GM12864 (cell line): ENCODE results near the gene RHOD.

Source experiments
- DNase-seq: peaks from one replicate; pipeline ENCODE4 v3.0.0-alpha.2; 2011; ENCODE audit warnings: low read depth
- H3K4me3 ChIP-seq: 2 replicates; pipeline ENCODE4 v1.5.1; 2011; ENCODE audit warnings: mild to moderate bottlenecking, low read depth, low read length, control low read depth
- TF ChIP-seq, protein P1 (sequence below): IDR thresholded peaks from 2 replicates; pipeline ENCODE4 v1.5.1; 2011; ENCODE audit warnings: low read depth, mild to moderate bottlenecking, moderate library complexity, low read length, control low read depth, inconsistent platforms; ENCODE audit errors: missing control alignments

The RHOD gene

DNA sequence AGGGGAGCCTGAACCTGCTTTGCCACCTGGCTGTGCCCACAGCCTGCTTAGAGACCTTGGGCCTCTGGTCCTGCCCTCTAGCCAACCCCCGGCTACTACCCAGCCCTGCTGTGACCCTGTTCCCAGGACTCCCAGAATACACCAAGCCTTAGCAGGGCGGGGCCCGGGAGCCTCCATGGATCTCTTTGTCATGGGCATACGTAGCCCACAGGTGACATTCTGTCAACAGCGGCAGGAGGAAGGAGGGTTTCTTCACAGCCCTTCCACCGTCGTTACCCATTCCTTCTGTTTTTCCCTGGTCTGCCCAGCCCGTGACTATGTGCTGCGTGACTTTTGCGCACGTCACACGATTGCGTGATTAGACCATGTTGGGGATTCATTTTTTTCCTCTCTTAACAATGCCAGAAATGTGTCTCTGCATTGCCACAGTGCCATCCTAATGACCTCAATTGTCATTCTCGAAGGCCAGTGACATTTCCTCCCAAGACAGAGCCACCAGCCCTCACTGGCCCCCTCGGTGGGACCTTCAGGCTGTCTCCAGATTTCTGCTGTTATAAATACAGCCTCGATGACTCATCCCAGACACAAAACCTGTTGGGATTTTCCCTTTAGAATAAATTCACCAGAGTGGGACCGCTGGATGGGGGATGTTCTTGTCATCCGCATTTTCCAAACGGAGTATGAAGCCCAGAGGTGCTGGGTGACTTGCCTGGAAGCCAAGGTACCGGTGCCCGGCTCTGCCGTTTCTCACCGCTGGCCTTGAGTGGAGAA, 24.7 kb upstream of the RHOD start:
- TF ChIP-seq, protein P1, sequence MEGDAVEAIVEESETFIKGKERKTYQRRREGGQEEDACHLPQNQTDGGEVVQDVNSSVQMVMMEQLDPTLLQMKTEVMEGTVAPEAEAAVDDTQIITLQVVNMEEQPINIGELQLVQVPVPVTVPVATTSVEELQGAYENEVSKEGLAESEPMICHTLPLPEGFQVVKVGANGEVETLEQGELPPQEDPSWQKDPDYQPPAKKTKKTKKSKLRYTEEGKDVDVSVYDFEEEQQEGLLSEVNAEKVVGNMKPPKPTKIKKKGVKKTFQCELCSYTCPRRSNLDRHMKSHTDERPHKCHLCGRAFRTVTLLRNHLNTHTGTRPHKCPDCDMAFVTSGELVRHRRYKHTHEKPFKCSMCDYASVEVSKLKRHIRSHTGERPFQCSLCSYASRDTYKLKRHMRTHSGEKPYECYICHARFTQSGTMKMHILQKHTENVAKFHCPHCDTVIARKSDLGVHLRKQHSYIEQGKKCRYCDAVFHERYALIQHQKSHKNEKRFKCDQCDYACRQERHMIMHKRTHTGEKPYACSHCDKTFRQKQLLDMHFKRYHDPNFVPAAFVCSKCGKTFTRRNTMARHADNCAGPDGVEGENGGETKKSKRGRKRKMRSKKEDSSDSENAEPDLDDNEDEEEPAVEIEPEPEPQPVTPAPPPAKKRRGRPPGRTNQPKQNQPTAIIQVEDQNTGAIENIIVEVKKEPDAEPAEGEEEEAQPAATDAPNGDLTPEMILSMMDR, result no peak
- DNase-seq, result no peak

DNA sequence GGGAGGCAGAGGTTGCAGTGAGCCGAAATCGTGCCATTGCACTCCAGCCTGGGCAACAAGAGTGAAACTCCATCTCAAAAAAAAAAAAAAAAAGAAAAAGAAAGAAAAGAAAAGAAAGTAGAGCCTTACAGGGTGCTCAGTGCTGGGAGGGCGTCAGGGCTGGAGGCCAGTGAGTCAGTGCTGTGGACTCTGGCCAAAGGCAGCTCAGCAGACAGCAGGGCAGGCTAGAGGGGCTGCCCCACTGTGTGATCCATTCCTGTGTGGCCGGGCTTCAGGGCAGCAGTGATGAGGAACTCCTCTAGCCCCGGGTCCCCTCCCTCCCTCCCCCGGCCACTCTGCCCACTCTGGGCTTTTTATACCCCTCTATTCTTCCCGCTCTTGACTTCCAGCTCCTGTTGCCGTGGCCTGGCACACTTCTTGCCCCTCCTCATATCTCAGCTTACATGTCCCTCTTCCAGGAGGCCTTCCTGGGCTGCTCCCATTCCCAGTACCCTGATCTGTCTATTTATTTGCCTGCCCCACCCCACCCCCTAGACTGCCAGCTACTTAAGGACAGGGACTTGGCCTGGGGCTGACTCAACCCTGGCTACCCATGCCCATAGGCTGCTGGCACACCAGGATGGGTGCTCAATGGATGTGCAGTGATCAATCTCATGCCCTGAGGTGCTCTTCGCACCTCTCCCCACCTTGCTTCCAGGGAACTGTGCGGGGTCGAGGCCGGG, 23.7 kb upstream of the RHOD start:
- TF ChIP-seq, protein P1, result no peak
- H3K4me3 ChIP-seq, result no peak overlapping the region
- no peak for DNase-seq

More for the DNA sequence above, 24.7 kb upstream of the RHOD start:
- no peak overlapping the region for H3K4me3 ChIP-seq

DNA sequence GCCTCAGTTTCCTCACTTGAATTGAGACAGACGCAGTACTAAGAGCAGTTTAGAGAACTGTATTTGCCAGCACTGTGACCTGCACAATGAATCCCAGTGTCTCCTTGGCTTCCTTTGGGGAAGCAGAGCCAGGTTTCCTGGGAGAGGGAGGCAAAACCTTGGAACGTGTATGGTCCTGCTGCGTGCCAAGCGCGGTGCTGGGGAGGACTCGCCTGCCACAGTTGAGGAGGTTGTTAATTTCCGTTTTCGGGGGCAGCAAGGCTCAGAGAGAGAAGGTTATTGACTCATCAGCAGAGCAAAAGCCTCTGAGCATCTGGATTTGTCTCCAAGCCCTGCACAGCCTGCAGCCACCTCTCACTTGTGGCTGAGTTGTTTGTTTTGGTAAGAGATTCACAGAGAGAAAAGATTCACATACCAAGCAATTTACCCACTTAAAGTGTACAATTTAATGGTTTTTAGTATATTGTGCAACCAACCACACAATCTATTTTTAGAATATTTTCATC, 22.9 kb upstream of the RHOD start:
- TF ChIP-seq, protein P1, result no peak
- no peak overlapping the region for H3K4me3 ChIP-seq
- DNase-seq, result no peak

DNA sequence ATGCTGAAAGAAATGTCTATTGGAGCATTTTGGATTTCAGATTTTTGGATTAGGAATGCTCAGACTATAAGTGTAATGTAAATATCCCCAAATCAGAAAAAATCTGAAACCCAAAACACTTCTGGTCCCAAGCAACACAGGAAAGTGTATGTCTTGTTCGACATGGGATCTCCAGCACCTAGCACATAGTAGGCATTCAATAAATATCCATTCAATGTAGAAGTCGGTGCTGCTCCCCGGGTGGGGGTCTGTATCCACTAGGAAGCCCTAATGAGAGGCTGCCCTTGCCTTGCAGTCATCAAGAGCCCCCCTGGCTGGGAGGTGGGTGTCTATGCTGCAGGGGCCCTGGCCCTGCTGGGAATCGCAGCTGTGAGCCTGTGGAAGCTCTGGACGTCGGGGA, 22.3 kb upstream of the RHOD start:
- DNase-seq, result no peak
- TF ChIP-seq, protein P1, result no peak
- no peak overlapping the region for H3K4me3 ChIP-seq

DNA sequence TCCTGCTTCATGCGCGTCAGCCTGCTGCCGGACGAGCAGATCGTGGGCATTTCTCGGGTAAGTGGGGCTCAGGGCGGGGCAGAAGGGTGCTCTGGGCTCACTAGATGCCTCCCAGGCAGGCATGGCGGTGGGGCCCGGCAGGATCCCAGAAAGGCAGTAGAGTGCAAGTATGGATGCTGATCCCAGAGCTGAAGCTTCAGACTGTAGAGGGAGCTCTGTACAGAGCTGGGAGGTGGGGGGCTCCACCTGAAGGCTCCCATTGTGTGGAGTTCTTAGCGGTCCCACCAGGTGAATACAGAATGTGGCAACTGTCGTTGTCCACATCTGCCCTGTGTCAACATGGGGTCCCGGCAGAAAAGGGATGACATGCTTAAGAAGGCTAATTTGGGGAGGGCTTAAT, 16.5 kb upstream of the RHOD start:
- no peak overlapping the region for H3K4me3 ChIP-seq
- TF ChIP-seq, protein P1, result no peak
- DNase-seq, result no peak

DNA sequence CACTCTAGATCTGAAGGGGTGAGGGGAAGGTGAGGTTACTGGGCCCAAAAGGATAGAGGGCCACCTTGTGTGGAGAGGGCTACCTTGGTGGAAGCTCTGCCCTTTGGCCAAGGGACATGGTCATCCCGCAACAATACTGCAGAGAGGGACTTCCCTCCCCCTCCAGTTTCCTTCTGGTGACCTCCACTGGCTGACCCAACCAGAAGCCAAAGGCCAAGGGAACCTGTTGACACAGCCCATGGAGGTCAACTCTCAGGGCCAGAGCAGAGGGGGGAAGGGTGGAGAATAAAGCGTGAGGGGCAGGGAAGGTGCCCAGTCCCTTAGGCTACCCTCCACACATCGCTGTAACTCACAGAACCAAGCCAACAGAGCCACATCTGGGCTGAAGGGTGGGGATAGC, 15.0 kb upstream of the RHOD start:
- TF ChIP-seq, protein P1, result no peak
- no peak overlapping the region for H3K4me3 ChIP-seq
- DNase-seq, result no peak
